OCI-LY1 (cell line): ENCODE measurements around the gene PTPRM.

Experiments used
- H2AFZ ChIP-seq: fragments of 200-600 bp; sonication (generic), shearing (Covaris generic); 2 replicates; pipeline ENCODE4 v1.6.0; 2014; ENCODE audit warnings: antibody characterized with exemption, mild to moderate bottlenecking, low read length
- H3F3A ChIP-seq: fragments of 200-600 bp; sonication (generic), shearing (Covaris generic); 2 replicates; pipeline ENCODE4 v1.6.0; 2014; ENCODE audit warnings: mild to moderate bottlenecking, antibody characterized with exemption, low read length, moderate library complexity; ENCODE audit not compliant: insufficient read depth
- H3K27ac ChIP-seq: fragments of 200-600 bp; sonication (generic); 2 replicates; pipeline ENCODE4 v1.5.1; 2014; ENCODE audit warnings: low read length, mixed run types, mild to moderate bottlenecking, low read depth; ENCODE audit not compliant: poor library complexity, severe bottlenecking
- H3K27me3 ChIP-seq: fragments of 200-600 bp; sonication (generic); 2 replicates; pipeline ENCODE4 v1.6.0; 2014; ENCODE audit warnings: antibody characterized with exemption, mild to moderate bottlenecking, low read length, moderate library complexity; ENCODE audit not compliant: insufficient read depth
- H3K36me3 ChIP-seq: fragments of 200-600 bp; sonication (generic); 2 replicates; pipeline ENCODE4 v1.6.1; 2014; ENCODE audit warnings: mild to moderate bottlenecking, antibody characterized with exemption, low read length, moderate library complexity, mixed read lengths; ENCODE audit not compliant: insufficient read depth
- H3K4me1 ChIP-seq: fragments of 200-600 bp; sonication (generic); 2 replicates; pipeline ENCODE4 v1.5.1; 2014; ENCODE audit warnings: mild to moderate bottlenecking, low read length, moderate library complexity; ENCODE audit not compliant: insufficient read depth, severe bottlenecking
- H3K4me2 ChIP-seq: fragments of 200-600 bp; sonication (generic), shearing (Covaris generic); 2 replicates; pipeline ENCODE4 v1.6.1; 2014; ENCODE audit warnings: low read length
- H3K4me3 ChIP-seq: fragments of 200-600 bp; sonication (generic); 2 replicates; pipeline ENCODE4 v1.5.1; 2014; ENCODE audit warnings: low read length, low read depth, mild to moderate bottlenecking, mixed read lengths; ENCODE audit not compliant: poor library complexity, severe bottlenecking
- H3K79me2 ChIP-seq: fragments of 200-600 bp; shearing (Covaris generic); 2 replicates; pipeline ENCODE4 v1.6.1; 2016; ENCODE audit warnings: mixed run types, low read length, mixed read lengths; ENCODE audit not compliant: insufficient read depth
- H3K9ac ChIP-seq: fragments of 200-600 bp; sonication (generic), shearing (Covaris generic); 2 replicates; pipeline ENCODE4 v1.6.1; 2014; ENCODE audit warnings: mild to moderate bottlenecking, low read length, mixed read lengths
- H3K9me2 ChIP-seq: fragments of 200-600 bp; sonication (generic), shearing (Covaris generic); 2 replicates; pipeline ENCODE4 v1.6.1; 2014; ENCODE audit warnings: low read depth, mild to moderate bottlenecking, low read length, mixed read lengths
- H3K9me3 ChIP-seq: fragments of 200-600 bp; shearing (Covaris generic); 2 replicates; pipeline ENCODE4 v1.6.1; 2014; ENCODE audit warnings: low read length, mixed read lengths
- H4K20me1 ChIP-seq: fragments of 200-600 bp; sonication (generic), shearing (Covaris generic); 2 replicates; pipeline ENCODE4 v1.6.0; 2016; ENCODE audit warnings: mild to moderate bottlenecking, low read length; ENCODE audit not compliant: insufficient read depth
- CTCF ChIP-seq: fragments of 200-600 bp; sonication (generic), shearing (Covaris generic); IDR thresholded peaks from 2 replicates; pipeline ENCODE4 v1.5.1; 2017; ENCODE audit warnings: mild to moderate bottlenecking, antibody characterized with exemption, low read length, moderate library complexity, mixed read lengths
- EZH2 ChIP-seq: fragments of 200-600 bp; sonication (generic), shearing (Covaris generic); IDR thresholded peaks from 2 replicates; pipeline ENCODE4 v1.8.0; 2017; ENCODE audit warnings: borderline replicate concordance, mixed run types, mild to moderate bottlenecking, antibody characterized with exemption, low read length, moderate library complexity, mixed read lengths

PTPRM gene

GRCh38 chr18:8450013-8450412, 882.9 kb downstream of the PTPRM start:
- H2AFZ ChIP-seq = no peak overlapping the region

GRCh38 chr18:8450898-8451665, 884.0 kb downstream of the PTPRM start:
- Histone ChIP-seq H3K9ac (no peak overlapping the region), H3K36me3 (no peaks in the 10 kb centered on the region), H3K79me2 (no peaks in the 10 kb centered on the region), H3F3A (no peaks in the 10 kb centered on the region), H3K27me3 (no peaks in the 10 kb centered on the region), H3K9me3 (no peaks in the 10 kb centered on the region), H3K9me2 (no peaks in the 10 kb centered on the region), H2AFZ (no peak overlapping the region), H3K27ac (no peak overlapping the region), H3K4me1 (no peaks in the 10 kb centered on the region), H4K20me1 (no peaks in the 10 kb centered on the region), H3K4me3 (no peak overlapping the region), H3K4me2 (no peak overlapping the region)
- TF ChIP-seq CTCF = no peak
- TF ChIP-seq EZH2 = no peak

More at GRCh38 chr18:8450013-8450412, 882.9 kb downstream of the PTPRM start:
- H4K20me1 ChIP-seq = no peaks in the 10 kb centered on the region
- H3K9me2 ChIP-seq = no peaks in the 10 kb centered on the region
- H3K36me3 ChIP-seq = no peaks in the 10 kb centered on the region
- no peaks in the 10 kb centered on the region for H3K4me1 ChIP-seq
- TF ChIP-seq CTCF = peak; percentile 66
- TF ChIP-seq EZH2 = no peak
- no peak overlapping the region for H3K4me2 ChIP-seq
- no peak overlapping the region for H3K27ac ChIP-seq
- H3F3A ChIP-seq = no peaks in the 10 kb centered on the region
- H3K9ac ChIP-seq = no peak overlapping the region
- H3K27me3 ChIP-seq = no peaks in the 10 kb centered on the region
- H3K9me3 ChIP-seq = no peaks in the 10 kb centered on the region
- H3K79me2 ChIP-seq = no peaks in the 10 kb centered on the region
- H3K4me3 ChIP-seq = no peak overlapping the region

GRCh38 chr18:8453528-8453927, 886.4 kb downstream of the PTPRM start:
- H3F3A ChIP-seq = no peaks in the 10 kb centered on the region
- no peak overlapping the region for H3K4me2 ChIP-seq
- no peaks in the 10 kb centered on the region for H3K4me1 ChIP-seq
- no peak overlapping the region for H2AFZ ChIP-seq
- no peak overlapping the region for H3K9ac ChIP-seq
- no peaks in the 10 kb centered on the region for H3K9me2 ChIP-seq
- H4K20me1 ChIP-seq = no peaks in the 10 kb centered on the region
- no peaks in the 10 kb centered on the region for H3K36me3 ChIP-seq
- no peak overlapping the region for H3K27ac ChIP-seq
- TF ChIP-seq EZH2 (no peak), CTCF (no peak)
- no peaks in the 10 kb centered on the region for H3K9me3 ChIP-seq
- H3K27me3 ChIP-seq = no peaks in the 10 kb centered on the region
- H3K79me2 ChIP-seq = no peaks in the 10 kb centered on the region
- H3K4me3 ChIP-seq = no peak overlapping the region
